ENCODE results near the gene KRTAP10-9. TPM values are rescaled to one million over a fixed set of nuclear protein-coding genes. Genes with fewer than 3 reads are reported as not detected.
A peak's percentile ranks its signal among the peaks of the same experiment; 100 is the strongest.
"Not testable (repeated sequence)": the region's sequence is repeated elsewhere in the genome, so short reads cannot be mapped to it uniquely, and the experiment has no call there.

The KRTAP10-9 gene
- total RNA-seq, 4 donors from 2014 or later: 4.7 TPM; not detected in 3

DNA sequence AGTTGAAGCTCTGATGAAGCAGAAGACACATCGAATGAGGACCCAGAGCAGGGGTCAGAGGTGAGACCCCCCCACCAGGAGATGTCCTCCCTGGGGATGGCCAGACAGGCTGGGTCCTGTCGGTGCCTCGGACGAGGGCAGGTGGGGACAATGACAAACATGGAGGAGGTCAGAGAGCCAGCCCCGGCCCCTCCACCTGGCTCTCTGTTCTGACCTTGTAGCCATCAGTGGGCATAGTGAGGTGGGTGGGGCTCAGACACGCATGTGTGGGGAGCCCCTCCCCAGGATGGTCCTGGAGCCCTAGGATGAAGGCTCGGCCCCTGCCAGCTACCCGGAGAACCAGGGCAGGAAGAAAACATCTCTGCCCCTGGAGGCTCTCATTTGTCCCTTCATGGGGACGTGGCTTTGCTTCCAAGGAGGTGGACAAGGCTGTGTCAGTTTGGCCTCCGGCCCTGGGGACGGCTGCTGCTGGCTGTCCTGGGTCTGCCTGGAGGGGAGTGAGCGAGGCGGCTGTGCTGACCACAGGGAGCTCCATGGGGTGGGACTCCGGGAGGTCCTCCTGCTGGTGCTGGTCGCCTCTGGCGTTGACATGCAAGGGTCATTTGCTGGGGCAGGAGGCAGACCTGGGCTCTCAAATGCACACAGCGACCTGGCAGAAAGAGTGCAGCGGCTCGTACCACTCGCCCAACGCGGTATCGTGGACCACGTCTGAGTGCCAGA, 37.1 kb upstream of the KRTAP10-9 start:
- TF ChIP-seq, protein P1, sequence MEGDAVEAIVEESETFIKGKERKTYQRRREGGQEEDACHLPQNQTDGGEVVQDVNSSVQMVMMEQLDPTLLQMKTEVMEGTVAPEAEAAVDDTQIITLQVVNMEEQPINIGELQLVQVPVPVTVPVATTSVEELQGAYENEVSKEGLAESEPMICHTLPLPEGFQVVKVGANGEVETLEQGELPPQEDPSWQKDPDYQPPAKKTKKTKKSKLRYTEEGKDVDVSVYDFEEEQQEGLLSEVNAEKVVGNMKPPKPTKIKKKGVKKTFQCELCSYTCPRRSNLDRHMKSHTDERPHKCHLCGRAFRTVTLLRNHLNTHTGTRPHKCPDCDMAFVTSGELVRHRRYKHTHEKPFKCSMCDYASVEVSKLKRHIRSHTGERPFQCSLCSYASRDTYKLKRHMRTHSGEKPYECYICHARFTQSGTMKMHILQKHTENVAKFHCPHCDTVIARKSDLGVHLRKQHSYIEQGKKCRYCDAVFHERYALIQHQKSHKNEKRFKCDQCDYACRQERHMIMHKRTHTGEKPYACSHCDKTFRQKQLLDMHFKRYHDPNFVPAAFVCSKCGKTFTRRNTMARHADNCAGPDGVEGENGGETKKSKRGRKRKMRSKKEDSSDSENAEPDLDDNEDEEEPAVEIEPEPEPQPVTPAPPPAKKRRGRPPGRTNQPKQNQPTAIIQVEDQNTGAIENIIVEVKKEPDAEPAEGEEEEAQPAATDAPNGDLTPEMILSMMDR (IDR thresholded peaks at IDR 0.05): no peak
- TF ChIP-seq POLR2A (IDR thresholded peaks at IDR 0.05): no peak
- intact Hi-C loops (cut with DNase I; ENCODE audit: low total_unique reads): no loop called here
- WGBS, 2 donors: 83 to 85% methylated on average over 22 to 24 of the region's 24 CpGs
- no peak overlapping the region for H3K4me3 ChIP-seq (ENCODE audit: low read depth, poor library complexity, severe bottlenecking)
- peak in 1 of 2 donors; percentile 77 for DNase-seq (ENCODE audit: low spot score in 2 of 2)

DNA sequence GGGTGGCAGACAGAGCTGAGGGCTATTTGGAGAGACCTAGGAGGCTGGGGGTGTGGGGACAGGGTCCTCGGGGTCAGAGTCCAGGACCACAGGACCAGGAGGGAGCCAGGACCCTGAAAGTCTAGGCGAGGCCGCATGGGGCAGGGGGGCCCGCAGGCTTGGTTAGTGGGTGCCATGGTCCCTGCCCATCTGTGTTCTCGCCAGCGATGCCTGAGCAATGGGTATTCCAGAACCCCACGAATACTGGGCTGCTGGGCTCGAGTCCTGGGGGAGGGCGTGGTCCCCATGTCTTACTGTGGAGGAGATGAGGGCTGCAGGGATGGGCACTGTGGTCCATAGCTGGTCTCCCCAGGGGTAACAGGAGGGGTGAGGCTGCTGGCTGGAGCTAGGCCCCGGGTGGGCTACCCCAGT, 36.6 kb upstream of the KRTAP10-9 start:
- DNase-seq (ENCODE audit: low spot score in 2 of 2): peak in 1 of 2 donors; percentile 79
- intact Hi-C loops (cut with DNase I; ENCODE audit: low total_unique reads): no loop called here
- TF ChIP-seq, protein P1 (IDR thresholded peaks at IDR 0.05): no peak
- TF ChIP-seq POLR2A (IDR thresholded peaks at IDR 0.05): no peak
- WGBS, 2 donors: 73 to 81% methylated on average over 7 to 9 of the region's 10 CpGs
- H3K4me3 ChIP-seq (ENCODE audit: low read depth, poor library complexity, severe bottlenecking): no peak overlapping the region

DNA sequence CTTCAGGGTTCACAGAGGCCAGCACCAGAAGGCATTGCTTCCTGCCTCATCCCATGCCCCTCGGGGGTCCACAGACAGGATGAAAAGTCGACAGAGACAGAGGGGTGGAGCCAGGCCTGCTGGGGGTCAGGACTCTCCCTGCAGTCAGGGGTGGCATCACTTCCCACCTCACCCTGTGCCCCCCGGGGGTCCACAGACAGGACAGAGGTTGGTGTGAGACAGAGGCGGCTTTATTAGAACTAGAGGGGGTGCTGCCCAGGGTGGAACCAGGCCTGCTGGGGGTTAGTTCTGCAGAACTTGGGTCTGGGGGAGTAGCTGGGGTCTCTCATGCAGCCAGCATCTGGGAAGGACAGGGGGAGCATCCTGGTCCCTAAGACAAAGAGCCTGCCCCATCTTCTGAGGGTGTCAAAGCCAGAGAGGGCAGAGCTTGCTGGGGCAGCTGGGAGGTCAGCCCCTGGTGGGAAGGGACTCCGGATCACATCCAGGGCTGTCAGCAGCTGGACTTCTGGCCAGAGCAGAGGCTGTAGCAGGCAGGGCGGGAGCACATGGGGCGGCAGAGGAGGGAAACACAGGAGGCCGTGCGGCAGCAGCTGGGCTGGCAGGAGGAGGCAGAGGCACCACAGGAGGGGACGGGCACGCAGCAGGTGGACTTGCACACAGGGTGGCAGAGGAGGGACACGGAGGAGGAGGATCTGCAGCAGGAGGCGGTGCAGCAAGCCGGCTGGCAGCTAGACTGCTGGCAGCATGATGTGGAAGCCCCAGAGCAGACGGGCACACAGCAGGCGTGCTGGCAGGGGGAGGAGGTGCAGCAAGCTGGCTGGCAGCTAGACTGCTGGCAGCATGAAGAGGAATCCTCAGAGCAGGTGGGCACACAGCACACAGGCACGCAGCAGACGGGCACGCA, 35.7 kb upstream of the KRTAP10-9 start:
- peak in 1 of 2 donors; percentile 52 for DNase-seq (ENCODE audit: low spot score in 2 of 2)

DNA sequence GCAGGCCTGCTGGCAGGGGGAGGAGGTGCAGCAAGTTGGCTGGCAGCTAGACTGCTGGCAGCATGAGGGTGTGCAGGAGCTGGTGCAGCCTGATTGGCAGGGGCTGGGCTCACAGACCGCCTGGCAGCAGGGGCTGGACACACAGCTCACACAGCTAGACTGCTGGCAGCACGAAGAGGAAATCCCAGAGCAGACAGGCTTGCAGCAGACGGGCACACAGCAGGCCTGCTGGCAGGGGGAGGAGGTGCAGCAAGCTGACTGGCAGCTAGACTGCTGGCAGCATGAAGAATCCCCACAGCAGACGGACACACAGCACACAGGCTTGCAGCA, 35.1 kb upstream of the KRTAP10-9 start:
- DNase-seq (ENCODE audit: low spot score in 2 of 2); H3K4me3 ChIP-seq (ENCODE audit: low read depth, poor library complexity, severe bottlenecking); intact Hi-C loops (cut with DNase I; ENCODE audit: low total_unique reads): not testable (repeated sequence)
- WGBS, 2 donors: 10% methylated on average over 2 of the region's 4 CpGs; no CpG with 5 or more reads in 1 of the 2 donors

More for the DNA sequence above, 35.7 kb upstream of the KRTAP10-9 start:
- 45 to 60% methylated on average over 17 to 19 of the region's 19 CpGs for WGBS, 2 donors
- H3K4me3 ChIP-seq (ENCODE audit: low read depth, poor library complexity, severe bottlenecking); intact Hi-C loops (cut with DNase I; ENCODE audit: low total_unique reads): not testable (repeated sequence)

DNA sequence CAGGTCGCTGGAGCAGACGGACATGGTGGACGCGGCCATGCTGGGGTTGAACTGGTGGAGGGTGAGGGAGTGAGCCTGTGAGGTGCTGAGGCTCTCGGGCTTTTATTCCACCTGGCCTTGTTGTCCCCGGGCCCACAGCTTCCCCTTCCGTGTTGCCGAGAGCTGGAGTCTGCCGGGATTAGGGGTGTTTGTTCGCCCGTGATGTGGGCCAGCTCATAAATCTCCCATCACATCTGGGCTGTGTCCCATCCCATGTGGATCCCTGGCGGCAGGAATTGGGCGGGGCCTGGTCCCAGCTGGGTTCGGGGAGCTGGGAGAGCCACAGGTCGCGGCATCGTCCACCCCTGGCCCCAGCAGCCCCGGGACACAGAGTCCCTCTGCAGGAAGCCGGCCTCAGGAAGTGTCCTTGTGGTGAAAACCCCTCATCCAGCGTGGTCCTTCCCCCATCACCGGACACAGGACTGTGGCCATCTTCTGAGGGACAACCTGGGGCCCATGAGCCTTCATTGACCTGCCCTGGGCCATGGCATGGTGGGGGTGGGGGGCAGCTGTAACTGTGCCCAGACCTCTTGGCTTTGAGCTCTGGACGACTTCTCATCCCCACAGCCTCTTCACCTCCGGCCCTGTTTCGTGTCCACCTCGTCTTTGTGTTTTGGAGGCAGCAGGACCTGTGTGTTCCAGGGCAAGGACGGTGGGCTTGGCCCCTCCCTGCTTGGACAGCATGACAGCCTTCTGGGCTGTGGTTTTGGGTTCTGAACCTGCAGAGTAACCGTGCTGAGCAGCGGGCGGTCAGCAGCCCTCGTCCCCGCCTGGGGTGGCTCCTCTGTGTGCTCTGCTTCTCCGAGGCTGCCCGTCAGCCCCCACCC, 34.2 kb upstream of the KRTAP10-9 start, which contains the start of gene KRTAP10-6:
KRTAP10-6 (minus strand) TSS at position 60 of the 866 bp plus-strand sequence; CDS start at position 39, 21 bp downstream.
- TF ChIP-seq, protein P1 (IDR thresholded peaks at IDR 0.05): no peak
- no peak for TF ChIP-seq POLR2A (IDR thresholded peaks at IDR 0.05)
- peak in 1 of 2 donors; percentile 81 for DNase-seq (ENCODE audit: low spot score in 2 of 2)
- WGBS, 2 donors: 51 to 52% methylated on average over 27 to 32 of the region's 33 CpGs
- no peak within 1 kb of the TSS for H3K4me3 ChIP-seq (ENCODE audit: low read depth, poor library complexity, severe bottlenecking)
- intact Hi-C loops (cut with DNase I; ENCODE audit: low total_unique reads): no loop called here

DNA sequence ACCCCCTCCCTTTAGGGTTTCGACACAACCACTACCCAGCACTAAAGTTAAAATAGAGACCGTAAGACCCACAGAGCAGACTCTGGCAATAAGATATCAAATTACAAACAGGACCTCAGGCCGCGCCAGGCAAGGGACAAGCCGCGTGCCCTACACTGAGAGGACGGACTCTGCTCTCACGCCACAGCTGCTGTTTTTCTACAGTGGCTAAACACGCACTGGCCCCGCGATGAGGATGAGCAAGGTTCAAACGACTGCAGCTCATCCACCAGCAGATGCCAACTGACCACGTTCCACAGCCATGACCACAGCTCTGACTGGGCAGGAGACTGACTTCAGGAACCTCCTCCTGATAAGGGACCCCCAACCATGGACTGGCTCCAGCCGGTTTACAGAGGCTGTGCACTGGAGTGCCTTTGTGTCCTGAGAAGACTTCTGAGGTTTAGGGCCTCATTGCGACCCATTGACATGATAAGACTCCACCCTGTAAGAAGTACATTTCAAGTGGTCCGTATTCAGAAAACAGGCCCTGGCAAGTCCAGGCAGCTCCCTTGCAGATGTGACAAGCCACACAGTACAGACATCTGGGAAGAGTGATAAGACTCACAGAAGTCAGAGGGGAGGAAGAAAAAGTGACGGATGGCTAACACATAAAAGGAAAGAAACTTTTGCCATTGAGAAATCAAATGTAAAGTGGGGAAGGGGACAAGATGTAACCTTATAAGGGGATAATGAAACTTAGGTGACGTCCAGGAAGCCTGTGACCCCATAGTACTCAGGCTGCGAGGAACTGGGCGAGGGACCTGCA, 33.1 kb upstream of the KRTAP10-9 start:
- no peak overlapping the region for H3K4me3 ChIP-seq (ENCODE audit: low read depth, poor library complexity, severe bottlenecking)
- 72 to 73% methylated on average over 20 of the region's 20 CpGs for WGBS, 2 donors
- intact Hi-C loops (cut with DNase I; ENCODE audit: low total_unique reads): no loop called here
- TF ChIP-seq POLR2A (IDR thresholded peaks at IDR 0.05): no peak
- TF ChIP-seq, protein P1 (IDR thresholded peaks at IDR 0.05): no peak
- peak in 1 of 2 donors; percentile 56 for DNase-seq (ENCODE audit: low spot score in 2 of 2)
